Mammary epithelial cell (primary cell): ENCODE data around the gene PRR19.

Experiments
- EZH2 ChIP-seq: IDR thresholded peaks from 2 replicates; pipeline ENCODE4 v1.6.1; 2012; ENCODE audit warnings: low read length, inconsistent platforms, borderline replicate concordance
- TF ChIP-seq, protein P1 (sequence below), 2 donors: IDR thresholded peaks in 1 of 2; conservative IDR thresholded peaks in 1 of 2; 2 replicates each; pipeline ENCODE4 v1.5.1; 2011 to 2012; ENCODE audit warnings: inconsistent platforms in 2 of 2, low read length in 2 of 2, mild to moderate bottlenecking in 2 of 2, control low read depth in 1 of 2, low read depth in 1 of 2; ENCODE audit not compliant: insufficient read depth in 1 of 2; ENCODE audit errors: extremely low read depth in 1 of 2

DNA sequence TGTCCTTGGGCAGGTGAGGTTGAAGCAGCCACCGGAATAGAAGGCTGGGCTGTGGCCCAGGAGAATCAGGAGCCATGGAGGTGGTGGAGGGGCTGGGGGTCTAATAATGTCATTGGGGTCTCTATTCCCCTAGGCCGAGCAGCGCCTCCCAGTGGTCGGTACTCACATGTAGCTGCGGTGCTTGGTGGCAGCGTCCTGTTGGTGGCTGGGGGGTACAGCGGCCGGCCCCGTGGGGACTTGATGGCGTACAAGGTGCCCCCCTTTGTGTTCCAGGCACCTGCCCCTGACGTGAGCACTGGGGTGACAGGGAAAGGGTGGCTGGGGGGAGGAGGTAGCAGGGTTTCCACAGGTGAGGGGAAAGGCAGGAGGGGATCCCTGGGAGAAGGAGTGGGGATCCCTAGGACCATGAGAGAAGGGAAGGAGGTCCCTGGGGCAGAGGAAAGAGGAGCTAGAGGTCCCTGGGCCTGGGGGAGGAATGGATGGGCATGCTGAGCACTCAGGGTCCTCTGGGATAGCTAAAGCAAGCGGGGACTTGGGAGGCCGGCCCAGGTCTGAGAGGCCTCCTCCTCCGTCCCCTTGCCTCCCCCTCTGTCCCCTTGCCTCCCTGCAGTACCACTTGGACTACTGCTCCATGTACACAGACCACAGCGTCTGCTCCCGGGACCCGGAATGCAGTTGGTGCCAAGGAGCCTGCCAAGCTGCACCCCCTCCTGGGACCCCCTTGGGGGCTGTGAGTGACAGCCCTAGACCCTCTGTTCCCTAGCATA is 41.6 kb downstream of the PRR19 start:
- no peak for TF ChIP-seq EZH2
- TF ChIP-seq, protein P1, sequence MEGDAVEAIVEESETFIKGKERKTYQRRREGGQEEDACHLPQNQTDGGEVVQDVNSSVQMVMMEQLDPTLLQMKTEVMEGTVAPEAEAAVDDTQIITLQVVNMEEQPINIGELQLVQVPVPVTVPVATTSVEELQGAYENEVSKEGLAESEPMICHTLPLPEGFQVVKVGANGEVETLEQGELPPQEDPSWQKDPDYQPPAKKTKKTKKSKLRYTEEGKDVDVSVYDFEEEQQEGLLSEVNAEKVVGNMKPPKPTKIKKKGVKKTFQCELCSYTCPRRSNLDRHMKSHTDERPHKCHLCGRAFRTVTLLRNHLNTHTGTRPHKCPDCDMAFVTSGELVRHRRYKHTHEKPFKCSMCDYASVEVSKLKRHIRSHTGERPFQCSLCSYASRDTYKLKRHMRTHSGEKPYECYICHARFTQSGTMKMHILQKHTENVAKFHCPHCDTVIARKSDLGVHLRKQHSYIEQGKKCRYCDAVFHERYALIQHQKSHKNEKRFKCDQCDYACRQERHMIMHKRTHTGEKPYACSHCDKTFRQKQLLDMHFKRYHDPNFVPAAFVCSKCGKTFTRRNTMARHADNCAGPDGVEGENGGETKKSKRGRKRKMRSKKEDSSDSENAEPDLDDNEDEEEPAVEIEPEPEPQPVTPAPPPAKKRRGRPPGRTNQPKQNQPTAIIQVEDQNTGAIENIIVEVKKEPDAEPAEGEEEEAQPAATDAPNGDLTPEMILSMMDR (conservative IDR thresholded peaks at IDR 0.05 in 1 of 2, IDR thresholded peaks at IDR 0.05 in 1 of 2; ENCODE audit: extremely low read depth in 1 of 2, insufficient read depth in 1 of 2, low read depth in 1 of 2, low read length in 2 of 2), result no peak
